GM19239 (cell line): ENCODE measurements around the gene CCL27.

Experiments
- DNase-seq: peaks from one replicate; pipeline ENCODE4 v3.0.0; 2011; ENCODE audit warnings: low spot score; ENCODE audit not compliant: insufficient read length
- FAIRE-seq: peaks from 2 replicates; lab custom pipeline; 2011; peaks lifted over from hg19 to GRCh38; lab: Jason Lieb, UNC

Gene CCL27

GRCh38 chr9:34685591-34685990 is 23.1 kb upstream of the CCL27 start:
- DNase-seq (no peak), FAIRE-seq (no peak)

- DNase-seq: no peak
- FAIRE-seq: no peak
Observed at GRCh38 chr9:34684816-34685215, 22.4 kb upstream of the CCL27 start.

GRCh38 chr9:34684145-34684544 is 21.7 kb upstream of the CCL27 start:
- FAIRE-seq (no peak), DNase-seq (no peak)

DNA sequence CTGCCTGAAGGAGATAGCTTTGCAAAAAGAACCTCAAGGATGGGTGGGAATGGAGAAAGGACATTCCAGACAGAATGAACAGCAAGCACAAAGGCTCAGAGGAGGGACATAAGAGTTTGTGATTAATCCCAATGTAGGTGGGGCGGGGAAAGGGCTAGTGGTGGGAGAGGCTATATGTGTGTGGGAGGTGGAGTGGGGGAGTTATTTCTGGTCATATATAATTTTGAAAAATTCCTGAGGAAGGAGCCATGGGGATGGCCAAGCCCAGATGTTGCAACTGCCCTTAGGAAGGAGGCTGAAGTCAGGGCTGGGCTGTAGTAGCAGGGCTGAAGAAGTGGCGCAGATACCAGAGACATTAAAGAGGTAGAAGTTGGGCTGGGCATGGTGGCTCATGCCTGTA is 13.4 kb upstream of the CCL27 start:
- FAIRE-seq (no peak), DNase-seq (no peak)

DNA sequence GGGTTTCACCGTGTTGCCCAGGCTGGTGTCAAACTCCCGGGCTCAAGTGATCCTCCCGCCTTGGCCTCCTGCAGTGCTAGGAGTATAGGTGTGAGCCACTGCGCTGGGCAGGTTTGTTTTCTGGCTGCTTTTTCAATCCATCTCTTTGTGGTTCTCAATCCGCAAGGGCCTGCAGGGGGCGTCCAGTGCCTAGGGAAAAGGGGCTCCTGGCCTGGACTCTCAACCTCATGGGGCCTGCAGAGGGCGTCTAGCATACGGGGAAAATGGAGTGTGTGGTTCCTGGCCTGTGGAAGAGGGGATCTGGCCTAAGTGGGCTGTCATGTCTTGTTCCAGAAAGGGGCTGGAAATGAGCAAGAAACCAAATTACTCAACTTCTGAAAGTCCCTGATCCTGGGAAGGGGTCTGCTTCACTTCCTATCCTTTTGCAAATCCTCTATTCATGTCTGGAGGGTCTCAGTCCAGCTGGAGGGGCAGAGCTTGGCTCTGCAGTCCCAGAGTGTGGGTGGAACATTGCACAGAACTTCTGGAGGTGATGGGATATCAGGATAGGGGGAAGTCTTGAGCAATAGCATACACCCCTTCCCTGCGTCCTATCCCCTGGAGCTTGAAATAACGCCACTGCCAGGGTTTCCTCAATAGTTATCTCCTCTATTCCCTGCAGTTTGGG is 12.7 kb upstream of the CCL27 start:
- FAIRE-seq (peak; percentile 23), DNase-seq (peak; percentile 48)

DNA sequence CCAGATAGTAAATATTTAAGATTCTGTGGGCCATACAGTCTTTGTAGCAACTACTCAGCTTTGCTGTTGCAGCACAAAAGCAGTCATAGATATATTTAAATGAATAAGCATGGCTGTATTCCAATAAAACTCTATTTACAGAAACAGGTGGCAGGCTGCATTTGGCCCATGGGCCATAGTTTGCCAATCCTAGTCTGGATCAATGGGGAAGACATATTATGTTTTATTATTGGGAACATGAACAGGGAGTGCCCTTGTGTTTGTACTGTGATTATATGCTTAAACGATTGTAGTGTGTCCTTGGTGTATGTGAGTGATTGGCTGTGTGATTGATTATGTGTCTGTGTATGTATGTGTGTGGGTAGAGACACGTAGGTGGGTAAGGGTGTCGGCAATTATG is 12.0 kb upstream of the CCL27 start:
- no peak for DNase-seq
- FAIRE-seq: no peak

GRCh38 chr9:34671307-34671706 is 8.8 kb upstream of the CCL27 start:
- FAIRE-seq (no peak), DNase-seq (no peak)

- no peak for FAIRE-seq
- no peak for DNase-seq
Observed at GRCh38 chr9:34669809-34670562, 7.5 kb upstream of the CCL27 start.

GRCh38 chr9:34665381-34666250 is 3.2 kb upstream of the CCL27 start:
- DNase-seq (peak; percentile 79), FAIRE-seq (peak; percentile 84)

GRCh38 chr9:34665067-34665380 is 2.6 kb upstream of the CCL27 start:
- DNase-seq (no peak), FAIRE-seq (no peak)

GRCh38 chr9:34664281-34665066 is 2.0 kb upstream of the CCL27 start:
- DNase-seq (peak; percentile 61), FAIRE-seq (peak; percentile 51)

DNA sequence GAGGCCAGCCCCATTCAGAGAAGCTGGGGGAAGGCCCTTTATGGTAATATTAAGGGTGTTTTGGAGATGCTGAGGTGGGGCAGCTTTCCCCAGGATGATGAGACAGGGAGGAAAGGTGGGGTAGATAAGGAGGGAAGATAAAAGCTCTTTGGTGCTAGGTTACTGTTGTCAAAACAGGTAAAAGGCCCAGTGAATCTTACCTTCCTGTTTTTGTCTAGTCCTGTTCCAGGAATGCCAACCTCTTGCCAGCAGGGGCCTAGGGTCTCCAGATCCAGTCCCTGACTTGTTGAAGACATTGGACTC is 797 bp upstream of the CCL27 start:
- DNase-seq (no peak), FAIRE-seq (no peak)

GRCh38 chr9:34659592-34660253 is 2.7 kb downstream of the CCL27 start:
- FAIRE-seq (no peak), DNase-seq (no peak)

DNA sequence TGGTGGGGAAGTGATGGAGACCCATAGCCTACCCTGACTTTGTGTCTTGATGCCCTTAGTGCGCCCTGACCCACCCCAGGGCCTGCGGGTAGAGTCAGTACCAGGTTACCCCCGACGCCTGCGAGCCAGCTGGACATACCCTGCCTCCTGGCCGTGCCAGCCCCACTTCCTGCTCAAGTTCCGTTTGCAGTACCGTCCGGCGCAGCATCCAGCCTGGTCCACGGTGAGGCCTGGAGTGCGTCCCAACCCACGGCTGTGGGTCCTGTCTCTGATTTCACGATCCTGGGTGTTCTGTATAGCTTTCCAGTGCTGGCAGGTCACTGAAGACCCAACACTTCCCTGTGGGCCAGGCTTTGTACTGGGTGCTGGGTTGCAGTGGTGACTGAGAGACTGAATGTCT is 4.0 kb downstream of the CCL27 start:
- DNase-seq (no peak), FAIRE-seq (no peak)

DNA sequence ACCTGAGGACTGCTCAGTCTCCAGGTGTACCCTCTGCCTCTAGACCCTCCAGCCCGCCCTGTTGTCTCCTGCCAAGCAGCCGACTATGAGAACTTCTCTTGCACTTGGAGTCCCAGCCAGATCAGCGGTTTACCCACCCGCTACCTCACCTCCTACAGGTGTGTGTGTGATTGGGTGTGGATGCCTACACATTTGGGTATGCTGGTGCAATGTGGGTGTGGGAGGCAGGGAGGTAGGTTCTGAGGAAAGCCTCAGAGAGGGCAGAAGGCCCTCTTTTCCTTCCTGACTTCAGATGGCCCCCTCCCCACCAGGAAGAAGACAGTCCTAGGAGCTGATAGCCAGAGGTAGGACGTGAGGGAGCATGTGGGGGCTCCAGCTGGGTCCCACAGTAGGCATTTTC is 5.5 kb downstream of the CCL27 start:
- DNase-seq (no peak), FAIRE-seq (no peak)

GRCh38 chr9:34655394-34655793 is 7.1 kb downstream of the CCL27 start:
- DNase-seq: no peak
- no peak for FAIRE-seq

DNA sequence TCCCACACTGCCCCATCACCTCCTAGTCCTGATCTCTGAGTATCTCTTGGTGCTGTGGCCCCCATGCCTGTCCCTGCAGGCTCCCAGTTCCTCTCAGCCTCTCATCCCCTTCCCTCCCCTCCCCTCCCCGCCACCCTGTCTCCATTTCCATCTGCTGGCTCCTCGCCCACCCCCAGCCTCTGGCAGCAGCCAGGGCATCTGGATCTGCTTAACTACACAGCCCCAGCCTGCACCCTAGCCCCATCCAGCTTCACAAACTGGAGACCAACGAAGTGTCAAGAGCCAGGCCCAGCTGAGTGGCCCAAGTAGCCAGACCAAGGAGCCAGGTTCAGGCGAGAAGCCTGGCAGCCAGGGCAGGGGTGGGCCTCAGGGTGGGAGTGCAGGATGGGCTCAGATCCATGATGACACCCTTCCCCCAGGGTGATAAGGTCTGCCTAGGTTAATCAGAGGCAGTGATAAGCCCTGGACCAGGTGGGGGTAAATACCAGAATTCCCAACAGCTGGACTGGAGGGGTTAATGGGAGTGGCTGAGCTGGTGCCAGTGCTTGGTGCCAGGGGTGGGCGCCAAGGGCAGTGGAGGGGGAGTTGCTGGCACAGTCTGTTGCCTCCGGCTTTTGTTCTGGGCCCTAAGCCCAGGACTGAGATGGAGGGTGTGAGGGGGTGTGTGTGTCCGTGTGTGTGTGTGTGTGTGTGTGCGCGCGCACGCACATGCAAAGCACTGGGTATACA is 8.0 kb downstream of the CCL27 start:
- DNase-seq: no peak
- no peak for FAIRE-seq

- DNase-seq (no peak), FAIRE-seq (no peak)
Observed at GRCh38 chr9:34653151-34654072, 9.0 kb downstream of the CCL27 start.
